Vagina (tissue), 2 donors: Measurements from ENCODE around the gene SGPP2.

Source experiments
- CTCF ChIP-seq, 3 experiments: fragments of 450-650 bp in 2 of 3; fragments of 200-600 bp in 1 of 3; sonication (generic) in 1 of 3; IDR thresholded peaks; one replicate each; pipeline ENCODE4 v1.5.1; 2017 to 2019; ENCODE audit warnings: antibody characterized with exemption in 3 of 3, mild to moderate bottlenecking in 2 of 3, moderate library complexity in 2 of 3
- POLR2A ChIP-seq, 2 donors: fragments of 450-650 bp; IDR thresholded peaks; one replicate each; pipeline ENCODE4 v1.6.1; 2017; ENCODE audit warnings: antibody characterized with exemption in 2 of 2, mild to moderate bottlenecking in 2 of 2, moderate library complexity in 2 of 2
- POLR2AphosphoS5 ChIP-seq, 2 donors: sonication (generic); formaldehyde crosslinking; IDR thresholded peaks; one replicate each; pipeline ENCODE4 v1.9.0; 2017; ENCODE audit warnings: antibody characterized with exemption in 2 of 2, mild to moderate bottlenecking in 2 of 2, low read depth in 1 of 2; ENCODE audit not compliant: insufficient read depth in 1 of 2

- no peak for TF ChIP-seq POLR2AphosphoS5 (IDR thresholded peaks at IDR 0.05; ENCODE audit: insufficient read depth in 1 of 2, low read depth in 1 of 2)
- TF ChIP-seq CTCF (IDR thresholded peaks at IDR 0.05): no peak
- TF ChIP-seq POLR2A (IDR thresholded peaks at IDR 0.05): peak in 1 of 2 donors; percentile 15
Measured at GRCh38 chr2:222424276-222424728, at the start of gene SGPP2.
